ENCODE data around the gene PANK4. TPM values are rescaled to one million over a fixed set of nuclear protein-coding genes. Genes with fewer than 3 reads are reported as not detected.

Gene PANK4
- total and polyA plus RNA-seq, 2 of the 8 experiments (the other 6 are each of a cell fraction or from before 2014, with no cell fraction given) = 20.1 to 29.7 TPM

DNA sequence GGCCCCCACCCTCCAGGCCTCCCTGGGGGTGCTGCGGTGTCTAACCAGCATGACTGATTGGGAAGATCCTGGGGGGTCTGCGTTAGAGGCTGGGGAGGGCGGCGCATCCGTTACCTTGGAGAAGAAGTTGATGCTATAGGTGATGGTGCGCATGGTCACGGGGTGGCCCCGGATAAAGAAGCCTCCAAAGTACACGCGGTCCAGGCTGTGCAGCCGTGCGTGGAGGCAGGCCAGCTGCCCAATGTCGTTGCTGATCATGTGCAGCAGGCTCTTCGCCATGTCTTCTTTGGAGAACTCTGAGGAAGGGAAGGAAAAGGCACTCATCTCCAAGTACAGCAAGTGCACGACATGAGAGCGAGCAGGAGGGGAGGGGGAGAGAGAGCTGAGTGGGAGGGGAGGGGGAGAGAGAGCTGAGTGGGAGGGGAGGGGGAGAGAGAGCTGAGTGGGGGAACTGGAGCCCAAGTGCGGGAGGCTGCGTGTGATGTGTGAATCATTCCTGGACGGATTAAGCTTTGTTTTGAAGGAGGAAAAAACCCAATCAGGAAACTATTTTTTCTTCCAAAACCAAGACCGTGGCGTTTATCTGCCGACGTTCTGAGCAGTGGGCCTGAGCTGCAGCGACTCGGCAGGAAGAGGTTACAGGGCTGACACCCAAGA is 7.2 kb downstream of the PANK4 start:
- H3K14ac ChIP-seq (ENCODE audit: insufficient read length) = no peak overlapping the region
- no peak overlapping the region for H2AFZ ChIP-seq (ENCODE audit: low read length)
- no peak overlapping the region for H4K8ac ChIP-seq (ENCODE audit: extremely low read depth, insufficient read depth, low read length)
- no peak overlapping the region for H2BK12ac ChIP-seq (ENCODE audit: low read depth, low read length)
- ChIA-PET POLR2A (ENCODE audit: partially characterized antibody) (interaction anchor here (0.6 to 1.5 kb wide), 4 partner anchors 13 to 266 kb away, joined by 3 to 8 read pairs (median 4); no protein-coding TSS in a partner anchor), CTCF (ENCODE audit: partially characterized antibody) (interaction anchor here (0.6 to 4.6 kb wide), 10 partner anchors 9 to 973 kb away, joined by 3 to 16 read pairs (median 3); no protein-coding TSS in a partner anchor)
- DNase-seq (ENCODE audit: low read depth in 1 of 2, low spot score in 2 of 2) = no peak
- peaks cover 21 to 35% of the 10 kb centered on the region in 2 experiments for H4K20me1 ChIP-seq (replicated peaks in 1 of 2; ENCODE audit: control insufficient read depth in 1 of 2, insufficient read depth in 2 of 2, low read length in 2 of 2)
- H3K4me1 ChIP-seq (replicated peaks in 1 of 4; ENCODE audit: control insufficient read depth in 3 of 4, insufficient read depth in 4 of 4, low read length in 3 of 4) = peaks cover 0 to 4% (median 1%) of the 10 kb centered on the region in 4 experiments; a peak in 2 of 7 replicates
- no peak overlapping the region for H3K27ac ChIP-seq (ENCODE audit: low read depth, low read length)
- peaks cover 18% of the 10 kb centered on the region for H3K79me1 ChIP-seq (ENCODE audit: low read depth, low read length)
- H2BK120ac ChIP-seq (replicated peaks; ENCODE audit: low read depth, low read length) = no peak overlapping the region
- no peak overlapping the region for H3K4ac ChIP-seq (replicated peaks; ENCODE audit: insufficient read length, low read depth, low read length)
- no peak overlapping the region for H4K5ac ChIP-seq (ENCODE audit: insufficient read length, low read depth, low read length)
- H2AK5ac ChIP-seq (ENCODE audit: low read depth, low read length) = no peak overlapping the region
- H2BK15ac ChIP-seq (ENCODE audit: low read length) = no peak overlapping the region
- peaks cover 18 to 54% (median 35%) of the 10 kb centered on the region in 4 experiments; a peak in 7 of 8 replicates for H3K36me3 ChIP-seq (ENCODE audit: control insufficient read depth in 2 of 4, insufficient read depth in 4 of 4, low read length in 3 of 4)
- H2BK20ac ChIP-seq (ENCODE audit: low read length) = no peak overlapping the region
- H3K9ac ChIP-seq (replicated peaks in 1 of 4; ENCODE audit: extremely low read depth in 1 of 4, low read depth in 3 of 4, low read length in 3 of 4) = no peak overlapping the region
- H3K27me3 ChIP-seq (replicated peaks in 1 of 4; ENCODE audit: control insufficient read depth in 3 of 4, extremely low read depth in 1 of 4, insufficient read depth in 3 of 4, low read length in 3 of 4) = no peaks in the 10 kb centered on the region
- H3K4me2 ChIP-seq (ENCODE audit: insufficient read depth in 1 of 2, low read depth in 2 of 2, low read length in 2 of 2) = no peak overlapping the region
- H2BK5ac ChIP-seq (ENCODE audit: low read depth, low read length) = no peak overlapping the region
- no peak overlapping the region for H4K91ac ChIP-seq (replicated peaks; ENCODE audit: insufficient read length, low read length)
- H3K79me2 ChIP-seq (ENCODE audit: control insufficient read depth in 1 of 2, insufficient read depth in 2 of 2, low read length in 2 of 2) = peaks cover 4 to 25% of the 10 kb centered on the region in 2 experiments; a peak in 2 of 4 replicates
- no peak for FAIRE-seq
- no peak overlapping the region for H3K4me3 ChIP-seq (ENCODE audit: extremely low read depth in 1 of 4, insufficient read depth in 2 of 4, low read depth in 3 of 4, low read length in 4 of 4)
- no peak overlapping the region for H3K18ac ChIP-seq (ENCODE audit: extremely low read depth, low read length)
- H3K23ac ChIP-seq (ENCODE audit: insufficient read length) = no peak overlapping the region
- no peaks in the 10 kb centered on the region for H3K9me3 ChIP-seq (ENCODE audit: insufficient read depth in 2 of 2, low read depth in 1 of 2, low read length in 1 of 2)
- no peaks in the 10 kb centered on the region for H3K23me2 ChIP-seq (ENCODE audit: low read depth, low read length)
- no peak overlapping the region for H3K56ac ChIP-seq (replicated peaks; ENCODE audit: insufficient read length, low read depth, low read length)
- 94% methylated on average over 15 of the region's 25 CpGs; no CpG with 5 or more reads in 1 of the 2 experiments for WGBS, 2 experiments (ENCODE audit: extremely low coverage in 1 of 2, insufficient coverage in 1 of 2, insufficient read length in 1 of 2, insufficient replicate concordance in 2 of 2, low coverage in 1 of 2, low lambda C conversion rate in 2 of 2, missing lambda C conversion rate in 1 of 2)
- TF ChIP-seq JUN (IDR thresholded peaks at IDR 0.05; ENCODE audit: low read depth, low read length) (no peak), EP300 (IDR thresholded peaks at IDR 0.05; ENCODE audit: borderline replicate concordance in 1 of 2, low read depth in 2 of 2, low read length in 2 of 2) (no peak), BACH1 (IDR thresholded peaks at IDR 0.05; ENCODE audit: low read length) (no peak), SAP30 (IDR thresholded peaks at IDR 0.05; ENCODE audit: insufficient read depth, insufficient replicate concordance, low read length) (no peak), ATF3 (IDR thresholded peaks at IDR 0.05; ENCODE audit: insufficient read depth, low read depth, low read length) (no peak), SP4 (IDR thresholded peaks at IDR 0.05; ENCODE audit: low read length) (no peak), RNF2 (IDR thresholded peaks at IDR 0.05; ENCODE audit: borderline replicate concordance, low read depth, low read length, missing control alignments, poor library complexity, severe bottlenecking) (no peak), GABPA (IDR thresholded peaks at IDR 0.05; ENCODE audit: borderline replicate concordance, insufficient read depth, low read length) (no peak), NRF1 (IDR thresholded peaks at IDR 0.05; ENCODE audit: low read depth, low read length) (no peak)
- TF ChIP-seq, protein P1, sequence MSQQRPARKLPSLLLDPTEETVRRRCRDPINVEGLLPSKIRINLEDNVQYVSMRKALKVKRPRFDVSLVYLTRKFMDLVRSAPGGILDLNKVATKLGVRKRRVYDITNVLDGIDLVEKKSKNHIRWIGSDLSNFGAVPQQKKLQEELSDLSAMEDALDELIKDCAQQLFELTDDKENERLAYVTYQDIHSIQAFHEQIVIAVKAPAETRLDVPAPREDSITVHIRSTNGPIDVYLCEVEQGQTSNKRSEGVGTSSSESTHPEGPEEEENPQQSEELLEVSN (IDR thresholded peaks at IDR 0.05) = no peak

Measured in H1 (cell line).